Measurements from ENCODE around the gene CCDC74A.
"Not testable (repeated sequence)": the region's sequence is repeated elsewhere in the genome, so short reads cannot be mapped to it uniquely, and the experiment has no call there.

CCDC74A gene

DNA sequence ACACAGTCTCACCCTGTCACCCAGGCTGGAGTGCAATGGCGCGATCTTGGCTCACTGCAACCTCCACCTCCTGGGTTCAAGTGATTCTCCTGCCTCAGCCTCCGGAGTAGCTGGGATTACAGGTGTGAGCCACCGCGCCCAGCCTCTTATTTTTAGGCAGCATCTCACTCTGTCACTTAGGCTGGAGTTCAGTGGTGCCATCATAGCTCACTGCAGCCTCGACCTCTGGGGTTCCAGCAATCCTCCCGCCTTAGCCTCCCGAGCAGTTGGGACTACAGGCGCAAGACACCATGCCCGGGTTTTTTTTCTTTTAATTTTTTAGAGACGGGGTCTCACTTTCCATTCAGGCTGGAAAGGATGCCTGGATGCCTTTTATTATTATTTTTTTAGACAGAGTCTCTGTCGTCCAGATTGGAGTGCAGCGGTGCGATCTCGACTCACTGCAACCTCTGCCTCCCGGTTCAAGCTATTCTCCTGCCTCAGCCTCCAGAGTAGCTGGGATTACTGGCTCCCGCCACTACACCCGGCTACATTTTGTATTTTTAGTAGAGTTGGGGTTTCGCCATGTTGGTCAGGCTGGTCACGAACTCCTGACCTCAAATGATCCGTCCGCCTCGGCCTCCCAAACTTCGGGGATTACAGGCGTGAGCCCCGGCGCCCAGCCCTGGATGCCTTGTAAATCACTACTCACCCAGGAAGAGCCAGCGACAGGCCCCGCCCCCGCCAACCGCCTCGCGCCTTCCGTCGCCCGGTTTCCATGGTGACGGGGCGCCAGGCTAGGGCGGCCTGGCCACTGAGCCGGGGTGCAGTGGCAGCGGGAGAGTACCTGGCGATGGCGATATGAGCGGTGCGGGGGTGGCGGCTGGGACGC lies at the start of gene CCDC74A:
CCDC74A (plus strand) TSS at position 758 of the 871 bp plus-strand sequence; CDS start at position 841, 83 bp downstream.
- peak; percentile 82 for DNase-seq

DNA sequence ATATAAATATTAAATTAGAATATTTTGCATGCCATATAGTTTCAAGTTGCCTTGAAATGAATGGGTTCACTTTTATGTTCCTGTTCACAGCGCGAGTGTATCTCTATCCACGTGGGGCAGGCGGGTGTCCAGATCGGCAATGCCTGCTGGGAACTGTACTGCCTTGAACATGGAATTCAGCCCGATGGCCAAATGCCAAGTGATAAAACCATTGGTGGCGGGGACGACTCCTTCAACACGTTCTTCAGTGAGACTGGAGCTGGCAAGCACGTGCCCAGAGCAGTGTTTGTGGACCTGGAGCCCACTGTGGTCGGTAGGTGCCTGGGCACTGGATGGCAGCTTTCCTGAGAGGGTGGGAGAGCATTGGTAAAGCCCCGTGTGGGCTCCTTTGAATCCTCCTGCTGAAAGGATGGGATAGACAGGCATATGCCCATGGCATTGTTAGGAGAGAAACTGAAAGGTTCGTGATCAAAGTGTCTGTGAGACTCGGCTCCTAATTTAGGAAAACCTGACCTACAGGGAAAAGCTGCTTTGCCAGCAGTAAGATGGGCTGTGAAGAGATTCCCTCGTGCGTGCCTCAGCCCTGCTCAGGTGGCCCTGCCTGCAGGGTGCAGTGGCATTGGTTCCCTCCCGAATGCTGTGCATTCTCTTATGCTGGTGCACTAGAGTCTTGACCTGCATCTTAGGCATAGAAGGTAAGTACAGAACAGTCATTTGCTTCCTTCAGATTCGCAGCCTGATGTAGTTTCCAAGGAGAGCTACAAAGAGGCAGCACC lies 49.4 kb upstream of the CCDC74A start:
- not testable (repeated sequence) for DNase-seq

DNA sequence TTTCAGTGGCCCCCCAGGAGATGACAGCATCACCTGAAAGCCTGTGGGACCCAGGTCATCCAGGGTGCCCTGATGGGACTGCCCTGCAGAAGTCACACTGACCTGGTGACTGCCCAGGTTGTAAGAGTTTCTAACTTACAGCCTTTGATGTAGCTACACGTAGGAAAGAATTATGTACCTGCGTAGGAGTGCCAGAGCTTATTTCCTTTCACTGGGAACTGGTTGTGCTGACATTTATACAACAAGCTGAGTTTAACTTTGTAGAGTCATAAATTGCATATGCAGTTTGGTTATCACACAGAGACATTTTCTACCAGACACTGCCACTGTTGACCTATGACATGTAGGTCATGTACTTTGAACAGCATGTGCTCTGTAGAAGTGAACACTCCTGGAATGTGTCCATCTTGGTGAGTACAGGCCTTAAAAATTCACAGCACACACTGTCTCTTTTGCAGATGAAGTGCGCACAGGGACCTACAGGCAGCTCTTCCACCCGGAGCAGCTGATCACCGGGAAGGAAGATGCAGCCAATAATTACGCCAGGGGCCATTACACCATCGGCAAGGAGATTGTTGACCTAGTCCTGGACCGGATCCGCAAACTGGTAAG lies 48.7 kb upstream of the CCDC74A start:
- DNase-seq = not testable (repeated sequence)

DNA sequence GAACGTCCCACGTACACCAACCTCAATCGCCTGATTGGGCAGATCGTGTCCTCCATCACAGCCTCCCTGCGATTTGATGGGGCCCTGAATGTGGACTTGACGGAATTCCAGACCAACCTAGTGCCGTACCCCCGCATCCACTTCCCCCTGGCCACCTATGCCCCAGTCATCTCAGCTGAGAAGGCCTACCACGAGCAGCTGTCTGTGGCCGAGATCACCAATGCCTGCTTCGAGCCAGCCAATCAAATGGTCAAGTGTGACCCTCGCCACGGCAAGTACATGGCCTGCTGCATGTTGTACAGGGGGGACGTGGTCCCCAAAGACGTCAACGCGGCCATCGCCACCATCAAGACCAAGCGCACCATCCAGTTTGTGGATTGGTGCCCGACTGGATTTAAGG lies 47.3 kb upstream of the CCDC74A start:
- not testable (repeated sequence) for DNase-seq

DNA sequence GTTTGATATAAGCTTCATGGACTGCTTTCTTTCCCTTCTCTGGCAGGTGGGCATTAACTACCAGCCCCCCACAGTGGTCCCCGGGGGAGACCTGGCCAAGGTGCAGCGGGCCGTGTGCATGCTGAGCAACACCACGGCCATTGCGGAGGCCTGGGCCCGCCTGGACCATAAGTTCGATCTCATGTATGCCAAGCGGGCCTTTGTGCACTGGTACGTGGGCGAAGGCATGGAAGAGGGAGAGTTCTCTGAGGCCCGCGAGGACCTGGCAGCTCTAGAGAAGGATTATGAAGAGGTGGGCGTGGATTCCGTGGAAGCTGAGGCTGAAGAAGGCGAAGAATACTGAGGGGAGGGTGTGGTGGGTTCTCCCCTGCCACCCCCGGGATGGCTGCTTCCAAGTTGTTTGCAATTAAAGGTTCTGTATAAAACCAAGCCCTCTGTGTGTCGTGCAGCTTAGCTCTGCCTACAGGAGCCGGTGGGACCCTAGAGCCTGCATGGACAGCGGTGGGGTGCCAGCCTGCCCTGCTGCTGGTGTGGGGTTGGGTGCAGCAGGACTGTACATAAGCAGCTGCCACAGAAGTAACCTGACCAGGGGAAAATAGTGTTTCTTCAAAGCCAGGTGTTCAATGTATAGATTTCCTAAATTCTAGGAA lies 45.1 kb upstream of the CCDC74A start:
- not testable (repeated sequence) for DNase-seq

DNA sequence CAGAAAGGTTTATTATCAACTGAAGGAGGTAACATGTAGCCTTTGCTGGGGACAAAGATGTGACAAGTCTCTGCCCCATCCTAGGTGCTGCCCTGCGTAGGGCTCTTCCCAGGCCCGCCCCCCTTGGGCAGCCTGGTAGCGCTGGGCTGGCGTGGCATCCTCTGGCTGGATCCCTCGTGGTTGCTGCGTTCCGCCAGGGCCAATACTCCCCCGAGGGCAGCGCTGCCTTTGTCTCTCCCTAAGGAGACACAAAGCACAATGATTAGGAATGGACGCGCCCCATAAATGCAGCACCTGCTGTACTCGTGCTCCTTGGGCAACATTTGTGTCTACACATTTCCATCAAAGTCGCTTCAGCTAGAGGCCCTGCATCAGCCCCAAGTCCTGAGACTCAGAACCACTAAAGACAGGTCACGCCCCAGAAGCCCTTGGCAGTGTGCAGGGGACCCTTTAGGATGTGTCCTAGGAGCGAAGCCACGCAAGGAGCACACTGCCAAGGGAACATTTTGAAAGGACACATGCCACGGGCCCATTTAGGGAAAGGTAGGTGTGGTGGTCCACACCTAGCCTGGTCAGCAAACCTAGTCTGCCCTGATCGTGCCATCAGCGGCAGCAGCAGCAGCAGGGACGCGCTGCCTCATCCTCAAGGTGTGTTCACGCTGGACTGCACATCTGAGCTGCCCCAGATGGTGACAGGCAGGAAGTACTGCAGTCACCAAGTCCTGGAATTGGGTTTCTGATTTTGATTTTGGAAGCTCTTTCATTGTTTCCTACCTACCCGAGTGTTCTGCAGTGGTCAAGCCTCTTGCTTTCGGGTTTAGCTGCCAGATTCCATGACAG lies 43.5 kb upstream of the CCDC74A start:
- not testable (repeated sequence) for DNase-seq

DNA sequence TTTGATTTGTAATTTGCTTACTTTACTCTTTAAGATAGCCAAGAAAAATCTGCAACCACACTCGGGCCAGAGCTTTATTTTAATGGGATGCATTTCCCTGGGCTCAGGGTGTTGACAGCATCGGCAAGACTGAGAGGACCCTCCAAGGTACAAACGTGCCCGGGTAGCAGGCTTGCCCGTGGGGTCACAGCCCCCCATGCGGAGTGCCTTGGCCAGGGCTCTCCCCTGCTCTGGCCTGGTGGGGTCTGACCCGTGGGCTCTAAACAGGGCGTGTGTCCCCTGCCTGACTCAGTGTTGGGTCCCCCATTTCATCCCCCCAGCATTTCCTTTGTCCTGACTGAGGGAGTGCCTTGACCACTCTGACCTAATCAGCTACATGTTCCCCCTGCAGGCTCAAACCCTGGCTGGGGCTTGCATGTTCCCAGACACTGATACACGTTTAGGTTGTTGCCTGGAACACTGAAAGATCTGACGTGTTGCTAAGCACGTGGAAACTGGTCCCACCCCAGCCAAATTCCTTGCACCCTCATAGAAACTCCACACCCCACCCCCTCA lies 42.7 kb upstream of the CCDC74A start:
- DNase-seq = not testable (repeated sequence)

DNA sequence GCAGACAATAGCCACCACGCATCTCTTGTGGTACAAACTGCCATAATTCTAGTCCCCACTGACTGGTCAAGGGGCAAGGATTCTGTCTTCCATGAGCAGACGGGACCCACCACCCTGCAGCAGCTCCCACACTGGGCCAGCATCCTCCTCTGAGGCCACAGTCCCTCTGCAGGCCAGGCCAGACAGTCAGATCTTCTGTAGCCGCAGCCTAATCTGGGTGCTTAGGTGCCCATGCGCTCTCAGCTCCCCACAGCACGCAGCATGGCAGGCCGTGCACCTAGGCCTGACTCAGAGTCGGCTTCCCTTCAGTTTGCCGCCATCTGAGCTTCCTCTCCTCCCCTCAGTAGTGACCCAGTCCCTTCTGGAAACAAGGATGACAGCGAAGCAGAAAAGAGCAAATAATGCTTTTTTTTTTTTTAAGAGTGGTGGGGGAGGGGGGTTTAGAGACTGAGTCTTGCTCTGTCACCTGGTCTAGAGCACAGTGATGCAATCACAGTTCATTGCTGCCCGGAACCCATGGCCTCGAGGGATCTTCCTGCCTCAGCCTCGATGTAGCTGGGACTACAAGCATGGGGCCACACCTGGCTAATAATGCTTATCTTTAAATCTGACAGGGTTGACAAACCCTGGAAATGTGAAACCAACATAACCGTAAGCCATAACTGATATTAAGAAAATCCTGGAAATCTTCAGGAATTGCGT lies 41.3 kb upstream of the CCDC74A start:
- DNase-seq = not testable (repeated sequence)

DNA sequence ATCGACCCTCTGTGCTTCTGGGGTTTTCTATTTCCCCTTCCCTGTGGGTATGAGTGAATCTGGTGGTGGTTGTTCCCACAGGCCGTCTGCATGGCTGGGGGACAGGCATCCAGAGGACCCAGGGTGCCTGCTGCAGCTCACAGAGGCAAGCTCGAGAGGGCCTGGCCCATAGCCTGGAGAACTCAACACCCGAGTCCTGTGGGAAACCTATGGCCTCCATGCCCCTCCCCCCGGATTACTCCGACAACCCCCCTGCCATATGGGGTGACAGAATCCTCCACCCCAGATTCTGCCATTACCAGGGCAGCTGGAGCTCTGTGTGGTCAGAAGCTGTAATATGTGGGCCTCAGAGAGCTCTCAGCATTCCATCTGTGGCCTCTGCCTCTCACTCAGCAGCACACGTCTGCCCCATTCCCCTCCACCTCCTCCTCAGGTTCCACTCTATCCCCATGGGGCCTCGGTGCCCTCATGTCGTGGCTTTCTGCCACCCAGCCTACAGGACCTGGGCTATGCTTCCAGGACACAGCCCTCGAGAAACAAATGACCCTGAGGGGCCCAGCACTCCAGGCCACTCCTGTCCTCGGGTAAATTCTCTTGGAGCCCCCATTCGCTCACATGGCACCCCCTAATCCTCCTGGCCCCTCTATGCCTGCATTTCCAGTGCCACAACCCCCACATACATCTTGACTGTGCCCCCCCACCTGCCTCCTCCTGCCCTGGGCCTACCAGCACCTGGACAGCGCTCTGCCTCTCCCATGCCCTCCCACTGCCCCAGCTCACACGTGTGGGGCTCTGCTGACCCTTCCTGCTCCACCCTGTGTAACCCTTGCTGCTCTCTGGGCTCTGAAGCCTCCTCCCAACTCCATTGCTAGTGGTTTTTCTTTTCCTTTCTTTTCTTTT lies 39.1 kb upstream of the CCDC74A start:
- no peak for DNase-seq

DNA sequence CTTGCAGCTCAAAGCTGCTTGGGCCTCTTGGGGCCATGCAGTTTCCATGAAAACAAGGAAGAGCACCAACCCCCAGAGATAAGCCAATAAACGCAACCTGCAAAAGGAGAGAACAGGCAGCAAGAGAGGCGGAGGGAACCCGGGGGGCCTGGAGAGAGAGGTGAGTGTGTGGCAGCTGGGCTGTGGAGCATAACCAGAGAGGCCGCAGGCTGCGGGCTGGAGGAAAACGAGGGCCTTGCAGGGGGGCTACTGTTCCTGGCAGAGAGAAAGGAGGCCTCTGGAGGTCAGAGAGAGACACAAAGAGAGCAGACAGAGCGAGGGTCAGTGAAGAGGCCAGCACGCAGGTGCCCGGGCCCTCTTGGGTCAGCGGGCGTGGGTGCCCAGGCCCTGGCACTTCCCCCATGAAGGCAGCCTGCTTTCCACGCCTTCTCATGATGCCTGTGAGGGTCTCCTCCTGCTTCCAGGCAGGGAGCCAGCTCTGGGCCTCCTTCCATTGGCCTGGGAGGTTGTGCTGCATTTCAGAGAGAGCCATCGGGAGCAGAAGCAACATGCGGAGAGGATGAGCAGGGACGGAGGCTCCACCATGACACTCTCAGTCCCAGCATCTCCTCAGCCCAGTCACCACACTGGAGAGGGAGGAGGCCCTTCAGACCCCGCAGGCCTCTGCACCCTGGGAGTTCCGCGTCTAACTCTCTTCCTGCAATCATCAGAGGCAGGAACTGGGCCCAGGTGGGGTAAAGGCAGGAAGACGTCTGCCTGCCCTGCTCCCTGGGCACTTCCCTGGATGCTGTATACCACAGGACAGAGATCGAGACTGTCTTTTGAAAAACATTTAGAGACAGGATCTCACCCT lies 36.8 kb upstream of the CCDC74A start:
- not testable (repeated sequence) for DNase-seq

DNA sequence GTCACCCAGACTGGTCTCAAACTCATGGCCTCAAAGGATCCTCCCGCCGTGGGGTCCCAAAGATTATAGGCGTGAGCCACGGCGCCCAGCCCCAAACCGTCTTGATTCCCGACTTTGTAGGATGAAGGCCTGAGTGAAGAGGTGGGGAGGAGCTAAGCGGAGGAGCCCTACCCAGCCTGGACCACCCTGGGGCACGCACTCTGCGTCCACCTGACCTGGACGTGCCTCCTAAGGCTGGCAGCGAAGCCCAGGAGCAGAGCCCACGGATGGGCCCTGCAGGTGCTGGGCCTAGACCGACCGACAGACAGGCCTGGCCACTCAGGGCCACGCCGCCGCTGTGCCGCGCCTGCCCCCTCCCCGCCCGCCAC lies 36.2 kb upstream of the CCDC74A start:
- DNase-seq = not testable (repeated sequence)

DNA sequence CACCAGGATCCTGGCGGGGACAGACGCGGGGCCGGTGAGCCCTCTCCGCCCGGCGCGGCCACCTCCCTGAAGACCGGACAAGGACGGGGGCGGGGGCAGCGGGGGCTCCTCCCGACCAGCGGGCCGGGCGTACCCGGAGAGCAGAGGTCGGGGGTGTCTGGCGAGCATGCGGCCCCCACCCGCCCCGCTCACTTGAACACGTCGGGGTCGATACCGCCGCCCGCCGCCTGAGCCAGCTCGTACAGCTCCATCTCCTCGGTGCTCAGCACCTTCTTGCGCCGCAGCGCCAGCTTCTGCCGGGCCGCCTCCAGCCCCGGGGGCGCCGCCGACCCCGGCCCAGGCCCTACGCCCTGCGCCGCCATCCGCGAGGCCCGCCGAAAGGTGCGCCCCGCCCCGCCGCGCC lies 35.7 kb upstream of the CCDC74A start, which contains the start of gene MZT2A:
MZT2A (minus strand) TSS at position 383 of the 403 bp plus-strand sequence; CDS start at position 362, 21 bp downstream.
- not testable (repeated sequence) for DNase-seq

DNA sequence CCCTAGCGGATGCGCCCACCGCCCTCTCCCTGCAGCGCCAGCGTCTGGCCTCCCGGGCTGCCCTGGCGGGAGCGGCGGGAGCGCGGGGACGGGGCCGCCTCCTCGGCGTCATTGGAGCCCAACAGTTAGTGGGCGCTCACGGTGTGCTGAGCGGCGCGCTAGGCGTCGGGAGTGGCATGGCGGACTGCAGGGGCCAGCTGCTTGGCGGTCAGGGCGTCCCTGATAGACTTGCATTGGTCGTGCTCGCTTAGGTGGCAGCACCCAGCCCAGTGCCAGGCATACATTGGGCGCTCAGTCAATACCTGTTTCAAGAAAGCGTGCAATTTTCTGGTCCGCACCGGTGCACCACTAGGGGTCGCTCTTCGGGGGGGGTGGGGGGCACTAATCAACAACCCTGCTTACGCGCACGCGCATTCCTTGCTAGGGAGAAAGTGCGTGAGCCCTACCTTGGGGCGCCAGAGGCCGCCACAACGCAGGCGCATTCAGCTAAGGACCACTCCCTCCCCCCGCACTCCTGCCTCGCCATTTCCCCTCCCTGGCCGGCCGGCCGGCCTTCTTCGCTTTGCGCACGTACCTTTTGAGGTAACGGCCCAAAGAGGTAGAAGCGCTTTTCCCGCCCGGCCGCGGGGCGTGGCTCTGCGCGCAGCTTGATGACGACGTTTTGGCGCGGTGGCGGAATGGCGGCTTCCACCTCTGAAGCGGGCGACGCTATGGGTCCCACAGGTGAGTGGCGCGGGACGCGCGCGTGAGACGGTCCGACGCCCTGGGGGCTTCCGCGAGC lies 35.1 kb upstream of the CCDC74A start:
- peak; percentile 94 for DNase-seq

DNA sequence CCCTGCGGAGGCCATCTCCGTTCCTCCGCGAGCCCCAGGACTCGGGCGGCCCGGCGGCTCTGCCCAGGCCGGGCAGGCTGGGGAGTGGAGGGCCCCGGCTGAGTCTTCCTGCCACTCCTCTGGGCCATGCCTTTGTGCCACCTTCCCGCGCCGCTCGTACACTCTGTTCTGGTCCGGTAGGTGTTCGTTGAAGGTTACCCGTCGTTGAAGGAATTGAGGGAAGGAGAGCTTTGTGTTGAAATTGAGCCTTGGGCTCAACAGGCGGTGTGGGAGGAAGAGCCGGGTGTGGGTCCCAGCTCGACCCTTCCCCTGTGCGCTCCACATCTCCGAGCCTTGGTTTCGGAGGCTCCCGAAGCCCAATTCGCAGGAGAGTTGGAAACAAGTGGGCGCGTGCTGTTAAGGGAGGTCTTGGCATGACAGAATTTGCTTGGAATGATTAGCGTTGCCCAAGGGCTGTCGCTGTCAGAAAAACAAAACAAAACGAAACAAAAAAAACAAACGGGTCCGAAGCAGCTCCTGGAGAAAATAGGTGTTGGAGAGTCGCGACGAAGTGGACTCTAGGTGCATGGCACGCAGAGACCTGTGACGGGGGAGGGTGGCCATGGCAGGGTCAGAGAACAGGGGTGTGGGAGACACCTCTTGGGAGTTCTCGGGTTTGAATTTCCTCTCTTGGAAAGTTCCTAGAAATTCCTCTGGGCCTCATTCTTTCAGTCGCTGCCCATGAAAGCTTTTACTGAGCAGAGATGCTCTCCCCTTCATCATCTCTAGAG lies 34.3 kb upstream of the CCDC74A start:
- no peak for DNase-seq

DNA sequence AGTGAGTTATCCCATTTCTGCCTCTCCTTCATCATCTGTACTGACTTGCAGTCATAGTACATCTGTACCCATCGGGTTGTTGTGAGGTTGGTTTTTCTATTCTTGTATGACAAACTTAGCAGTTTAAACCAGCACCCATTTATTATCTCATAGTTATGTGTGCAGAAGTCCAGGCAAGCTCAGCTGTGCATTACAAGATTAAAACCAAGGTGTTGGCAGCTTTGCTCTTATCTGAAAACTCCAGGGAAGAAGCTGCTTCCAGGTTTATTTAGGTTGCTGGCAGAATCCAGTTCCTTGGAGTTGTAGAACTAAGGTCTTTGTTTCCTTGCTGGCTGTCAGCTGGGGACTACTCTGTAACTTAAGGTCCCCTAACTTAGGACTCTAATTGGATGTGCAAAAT lies 32.2 kb upstream of the CCDC74A start:
- not testable (repeated sequence) for DNase-seq

DNA sequence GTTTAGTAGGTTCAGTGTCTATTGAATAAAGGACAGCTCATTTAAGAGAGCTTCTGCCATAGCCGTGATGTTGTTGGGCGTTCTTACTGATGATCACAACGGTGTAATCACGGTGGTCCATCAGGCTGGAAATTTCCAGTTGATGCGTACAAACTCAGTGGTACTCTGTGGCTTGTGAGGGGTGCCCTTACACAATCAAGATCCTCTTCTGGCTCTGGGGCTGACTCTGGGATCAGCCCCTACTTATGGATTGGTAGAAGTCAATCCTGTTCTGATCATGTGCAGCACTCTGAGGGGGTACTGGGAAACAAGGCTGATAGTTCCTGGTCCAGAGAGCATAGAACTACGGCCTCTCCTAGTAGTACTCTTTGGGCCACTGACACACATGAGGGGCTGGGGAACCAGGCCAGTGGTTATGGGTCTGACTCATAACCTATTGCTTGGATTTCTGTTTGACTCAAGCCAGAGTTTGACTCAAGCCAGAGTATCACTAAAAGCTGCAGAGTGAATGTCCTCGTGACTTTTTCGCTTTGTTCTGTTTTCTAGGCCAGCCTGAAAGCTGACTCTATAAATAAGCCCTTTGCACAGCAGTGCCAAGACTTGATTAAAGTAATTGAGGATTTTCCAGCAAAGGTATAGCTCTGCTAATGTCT lies 29.2 kb upstream of the CCDC74A start:
- not testable (repeated sequence) for DNase-seq
